ENCODE results near the gene TEDC1. TPM values are rescaled to one million over a fixed set of nuclear protein-coding genes. Genes with fewer than 3 reads are reported as not detected.

The TEDC1 gene
- total and polyA plus RNA-seq, 2 donors from 2014 or later = 6.9 to 13.2 TPM

DNA sequence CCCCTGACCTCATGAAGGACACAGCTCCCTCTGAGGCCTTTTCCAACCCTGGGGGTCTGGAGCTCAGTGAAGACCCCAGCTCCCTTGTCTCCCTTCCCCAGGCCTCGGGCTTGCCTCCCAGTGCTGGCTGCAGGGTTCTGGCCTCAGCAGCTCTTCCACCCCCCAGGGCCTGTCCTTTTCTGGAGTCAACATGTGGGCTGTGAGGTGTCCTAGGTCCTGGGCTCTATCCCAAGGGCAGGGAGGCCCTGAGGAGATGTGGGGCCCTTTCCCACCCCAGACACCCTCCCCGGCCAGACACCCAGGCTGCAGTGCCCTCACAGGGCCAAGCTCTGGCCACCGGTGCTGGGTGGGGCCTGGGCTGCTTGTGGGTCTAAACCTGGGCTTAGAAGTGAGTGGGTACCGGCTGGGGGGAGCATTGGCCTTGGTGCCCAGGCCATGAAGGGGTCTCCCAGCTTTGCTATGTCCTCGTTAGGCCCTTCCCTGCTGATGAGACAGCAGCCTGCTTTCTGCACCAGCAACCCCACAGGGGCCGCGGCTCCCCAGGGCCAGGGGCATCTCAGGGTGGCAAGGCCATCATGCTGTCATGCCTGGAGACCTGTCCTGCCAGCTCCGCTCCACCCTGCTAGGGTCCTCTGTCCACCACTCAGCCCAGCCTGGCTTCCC is 19.1 kb upstream of the TEDC1 start:
- Histone ChIP-seq H3K4me1 (ENCODE audit: control insufficient read depth in 2 of 3, insufficient read depth in 2 of 3, low read depth in 1 of 3, low read length in 3 of 3) (peaks cover 0 to 44% (median 12%) of the 10 kb centered on the region in 3 donors), H3K36me3 (ENCODE audit: control insufficient read depth in 2 of 3, insufficient read depth in 3 of 3, low read length in 3 of 3) (no peaks in the 10 kb centered on the region), H3K9me3 (ENCODE audit: control insufficient read depth in 2 of 3, insufficient read depth in 1 of 3, low read length in 3 of 3) (no peaks in the 10 kb centered on the region), H3K4me3 (ENCODE audit: low read length in 3 of 3) (no peak overlapping the region), H3K27ac (ENCODE audit: low read depth in 2 of 2, low read length in 2 of 2) (peak overlapping the region; percentile 78 to 84), H3K9ac (ENCODE audit: low read length in 3 of 3) (peak overlapping the region in 1 of 3 donors; percentile 40), H3K27me3 (ENCODE audit: control insufficient read depth, insufficient read depth, low read length) (no peaks in the 10 kb centered on the region)
- peak in 1 of 5 donors; percentile 60 for DNase-seq
- FAIRE-seq = no peak
- intact Hi-C loops (cut with DNase I) = no loop called here
- TF ChIP-seq, protein P1, sequence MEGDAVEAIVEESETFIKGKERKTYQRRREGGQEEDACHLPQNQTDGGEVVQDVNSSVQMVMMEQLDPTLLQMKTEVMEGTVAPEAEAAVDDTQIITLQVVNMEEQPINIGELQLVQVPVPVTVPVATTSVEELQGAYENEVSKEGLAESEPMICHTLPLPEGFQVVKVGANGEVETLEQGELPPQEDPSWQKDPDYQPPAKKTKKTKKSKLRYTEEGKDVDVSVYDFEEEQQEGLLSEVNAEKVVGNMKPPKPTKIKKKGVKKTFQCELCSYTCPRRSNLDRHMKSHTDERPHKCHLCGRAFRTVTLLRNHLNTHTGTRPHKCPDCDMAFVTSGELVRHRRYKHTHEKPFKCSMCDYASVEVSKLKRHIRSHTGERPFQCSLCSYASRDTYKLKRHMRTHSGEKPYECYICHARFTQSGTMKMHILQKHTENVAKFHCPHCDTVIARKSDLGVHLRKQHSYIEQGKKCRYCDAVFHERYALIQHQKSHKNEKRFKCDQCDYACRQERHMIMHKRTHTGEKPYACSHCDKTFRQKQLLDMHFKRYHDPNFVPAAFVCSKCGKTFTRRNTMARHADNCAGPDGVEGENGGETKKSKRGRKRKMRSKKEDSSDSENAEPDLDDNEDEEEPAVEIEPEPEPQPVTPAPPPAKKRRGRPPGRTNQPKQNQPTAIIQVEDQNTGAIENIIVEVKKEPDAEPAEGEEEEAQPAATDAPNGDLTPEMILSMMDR (IDR thresholded peaks at IDR 0.05; ENCODE audit: borderline replicate concordance, extremely low read depth, insufficient read depth) = no peak

DNA sequence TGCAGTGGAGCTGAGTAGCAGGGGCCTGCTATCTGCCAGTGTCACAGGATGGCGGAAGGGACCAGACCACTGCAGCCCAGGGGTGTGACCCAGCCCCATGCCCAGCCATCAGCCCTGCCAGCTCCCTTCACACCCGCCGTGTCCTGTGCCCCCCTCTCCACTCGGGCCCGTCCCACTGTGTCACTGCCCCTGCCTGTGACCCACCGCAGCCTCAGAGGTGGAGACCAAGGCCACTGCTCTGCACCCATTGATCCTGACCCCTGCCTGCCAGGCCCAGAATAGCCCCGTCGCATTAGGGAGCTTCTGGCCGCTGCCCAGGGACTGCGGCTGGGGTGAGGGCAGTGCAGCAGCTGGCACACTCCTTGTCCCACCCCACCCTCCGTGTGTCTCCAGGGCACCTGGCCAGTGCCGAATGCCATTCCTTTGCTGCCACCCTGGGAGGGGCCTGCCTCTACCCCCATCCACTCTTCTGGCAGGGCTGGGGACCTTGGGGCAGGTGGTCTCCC is 18.5 kb upstream of the TEDC1 start:
- peak overlapping the region in 1 of 3 donors; percentile 40 for H3K9ac ChIP-seq (ENCODE audit: low read length in 3 of 3)
- peaks cover 0 to 47% (median 17%) of the 10 kb centered on the region in 3 donors for H3K4me1 ChIP-seq (ENCODE audit: control insufficient read depth in 2 of 3, insufficient read depth in 2 of 3, low read depth in 1 of 3, low read length in 3 of 3)
- peak in 2 of 5 donors; percentile 77 to 93 for DNase-seq
- H3K27me3 ChIP-seq (ENCODE audit: control insufficient read depth, insufficient read depth, low read length) = no peaks in the 10 kb centered on the region
- no peaks in the 10 kb centered on the region for H3K9me3 ChIP-seq (ENCODE audit: control insufficient read depth in 2 of 3, insufficient read depth in 1 of 3, low read length in 3 of 3)
- H3K4me3 ChIP-seq (ENCODE audit: low read length in 3 of 3) = no peak overlapping the region
- H3K27ac ChIP-seq (ENCODE audit: low read depth in 2 of 2, low read length in 2 of 2) = peak overlapping the region; percentile 78 to 84
- TF ChIP-seq, protein P1 (IDR thresholded peaks at IDR 0.05; ENCODE audit: borderline replicate concordance, extremely low read depth, insufficient read depth) = no peak
- H3K36me3 ChIP-seq (ENCODE audit: control insufficient read depth in 2 of 3, insufficient read depth in 3 of 3, low read length in 3 of 3) = no peaks in the 10 kb centered on the region
- no peak for FAIRE-seq
- intact Hi-C loops (cut with DNase I) = no loop called here

DNA sequence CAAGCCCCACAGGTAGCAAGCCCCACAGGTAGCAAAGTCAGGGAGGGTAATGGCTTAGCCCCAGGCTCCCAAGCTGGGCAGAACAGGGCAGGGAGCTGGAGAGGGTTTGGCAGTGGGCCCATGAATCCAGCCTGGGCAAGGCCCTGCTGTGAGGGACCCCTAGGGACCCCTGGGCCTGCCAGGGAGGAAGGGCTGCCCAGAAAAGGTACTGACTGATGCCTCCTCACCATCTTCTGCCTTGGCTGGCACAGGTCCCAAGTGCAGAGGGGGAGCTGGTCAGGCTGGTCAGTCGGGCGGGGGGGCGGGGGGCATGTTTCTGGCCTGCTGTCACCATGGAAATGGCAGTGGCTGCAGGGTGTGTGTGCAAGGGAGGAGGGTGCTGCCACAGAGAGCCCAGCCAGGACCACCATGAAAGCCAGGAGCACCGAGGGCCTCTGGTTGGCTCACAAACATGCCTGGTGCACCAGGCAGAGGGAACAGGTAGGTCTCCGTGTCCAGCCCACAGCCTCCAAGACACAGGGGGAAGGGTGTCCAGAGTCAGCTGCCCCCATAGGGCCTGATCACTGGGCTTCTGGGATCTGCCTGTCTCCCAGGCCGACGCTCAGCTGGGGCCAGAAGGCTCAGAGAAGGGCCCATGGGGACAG is 17.9 kb upstream of the TEDC1 start:
- peak overlapping the region in 1 of 3 donors; percentile 69 for H3K9ac ChIP-seq (ENCODE audit: low read length in 3 of 3)
- H3K4me3 ChIP-seq (ENCODE audit: low read length in 3 of 3) = peak overlapping the region in 1 of 3 donors; percentile 37
- no peak for FAIRE-seq
- H3K4me1 ChIP-seq (ENCODE audit: control insufficient read depth in 2 of 3, insufficient read depth in 2 of 3, low read depth in 1 of 3, low read length in 3 of 3) = peaks cover 0 to 47% (median 15%) of the 10 kb centered on the region in 3 donors
- H3K36me3 ChIP-seq (ENCODE audit: control insufficient read depth in 2 of 3, insufficient read depth in 3 of 3, low read length in 3 of 3) = no peaks in the 10 kb centered on the region
- peak in 3 of 5 donors; percentile 53 to 92 (median 86) for DNase-seq
- peak overlapping the region; percentile 84 to 94 for H3K27ac ChIP-seq (ENCODE audit: low read depth in 2 of 2, low read length in 2 of 2)
- intact Hi-C loops (cut with DNase I) = no loop called here
- no peaks in the 10 kb centered on the region for H3K9me3 ChIP-seq (ENCODE audit: control insufficient read depth in 2 of 3, insufficient read depth in 1 of 3, low read length in 3 of 3)
- TF ChIP-seq, protein P1 (IDR thresholded peaks at IDR 0.05; ENCODE audit: borderline replicate concordance, extremely low read depth, insufficient read depth) = no peak
- no peaks in the 10 kb centered on the region for H3K27me3 ChIP-seq (ENCODE audit: control insufficient read depth, insufficient read depth, low read length)

All from kidney (tissue), 14 donors.